ENCODE measurements around the gene TYW5. TPM values are rescaled to one million over a fixed set of nuclear protein-coding genes. Genes with fewer than 3 reads are reported as not detected.
A peak's percentile ranks its signal among the peaks of the same experiment; 100 is the strongest.

TYW5 gene
- total RNA-seq = 10 to 100 TPM in 2 of 5 donors, 1 to 10 TPM in 3; 7.9 to 13.1 (median 9.4) TPM
- 11.3 TPM for total RNA-seq (2013)
- total RNA-seq = 18.9 to 53.0 (median 33.3) reads per million in 29 experiments

GRCh38 chr2:199955339-199956061 is at the start of gene TYW5, which contains the start of gene MAIP1:
Gene TYW5 (minus strand): TSS chr2:199955491. CDS start chr2:199955470, 21 bp downstream.
Gene MAIP1 (plus strand): TSS chr2:199955582. CDS start chr2:199955799, 217 bp downstream.
- WGBS (ENCODE audit: insufficient coverage) = under 1% methylated on average over 64 of the region's 64 CpGs
- Mint-ChIP-seq H3K27ac (peak within 1 kb of the TSS; percentile 90 to 95), H3K9me3 (no peaks in the 10 kb centered on the region), H3K4me3 (peak within 1 kb of the TSS; percentile 97 to 99 (median 98)), H3K27me3 (no peaks in the 10 kb centered on the region), H3K36me3 (peaks cover 12% of the 10 kb centered on the region), H3K4me1 (peaks cover 45 to 66% (median 62%) of the 10 kb centered on the region in 3 donors)
- Histone ChIP-seq H3K4me1 (ENCODE audit: control insufficient read depth in 1 of 2, extremely low read depth in 1 of 2, insufficient read depth in 2 of 2, low read length in 2 of 2) (peaks cover 22 to 28% of the 10 kb centered on the region in 2 experiments), H3K27me3 (replicated peaks in 1 of 2; ENCODE audit: control insufficient read depth in 2 of 2, extremely low read depth in 1 of 2, insufficient read depth in 2 of 2, low read length in 1 of 2) (no peaks in the 10 kb centered on the region), H3K27ac (ENCODE audit: low read length) (peak within 1 kb of the TSS; percentile 65), H3K9me3 (no peaks in the 10 kb centered on the region), H3K4me3 (ENCODE audit: control insufficient read depth in 1 of 2, extremely low read depth in 1 of 2, low read length in 1 of 2) (peak within 1 kb of the TSS; percentile 81 to 98), H3K36me3 (ENCODE audit: control insufficient read depth in 2 of 2, extremely low read depth in 1 of 2, insufficient read depth in 1 of 2, low read length in 1 of 2) (peaks cover 0 to 21% of the 10 kb centered on the region in 2 donors)
- POLR2A ChIA-PET = no interaction called here
- ATAC-seq (replicated peaks in 1 of 4) (peak; percentile 90 to 92 (median 90)), DNase-seq (peak; percentile 49 to 84 (median 73))
- CTCF ChIA-PET = no interaction called here

GRCh38 chr2:200003444-200003843 is 48.2 kb upstream of the TYW5 start:
- no peaks in the 10 kb centered on the region for H3K4me1 Mint-ChIP-seq
- H3K27ac Mint-ChIP-seq = no peak overlapping the region
- Histone ChIP-seq H3K27ac (ENCODE audit: low read length) (no peak overlapping the region), H3K4me1 (ENCODE audit: control insufficient read depth in 1 of 2, extremely low read depth in 1 of 2, insufficient read depth in 2 of 2, low read length in 2 of 2) (no peaks in the 10 kb centered on the region), H3K36me3 (ENCODE audit: control insufficient read depth in 2 of 2, extremely low read depth in 1 of 2, insufficient read depth in 1 of 2, low read length in 1 of 2) (no peaks in the 10 kb centered on the region), H3K27me3 (replicated peaks in 1 of 2; ENCODE audit: control insufficient read depth in 2 of 2, extremely low read depth in 1 of 2, insufficient read depth in 2 of 2, low read length in 1 of 2) (peaks cover 0 to 2% of the 10 kb centered on the region in 2 experiments), H3K9me3 (peaks cover 2% of the 10 kb centered on the region), H3K4me3 (ENCODE audit: control insufficient read depth in 1 of 2, extremely low read depth in 1 of 2, low read length in 1 of 2) (no peak overlapping the region)
- H3K9me3 Mint-ChIP-seq = peaks cover 0 to 9% (median 2%) of the 10 kb centered on the region in 3 donors
- H3K27me3 Mint-ChIP-seq = peaks cover 0 to 4% of the 10 kb centered on the region in 2 donors
- H3K36me3 Mint-ChIP-seq = no peaks in the 10 kb centered on the region
- ChIA-PET CTCF (no interaction called here), POLR2A (no interaction called here)
- H3K4me3 Mint-ChIP-seq = no peak overlapping the region
- WGBS (ENCODE audit: insufficient coverage) = no CpG with 5 or more reads among the region's 1 CpG
- DNase-seq (no peak), ATAC-seq (replicated peaks in 1 of 4) (no peak)

GRCh38 chr2:200000444-200001163 is 45.3 kb upstream of the TYW5 start:
- Mint-ChIP-seq H3K4me3 (no peak overlapping the region), H3K27me3 (peaks cover 0 to 4% of the 10 kb centered on the region in 2 donors), H3K9me3 (peaks cover 0 to 4% (median 0%) of the 10 kb centered on the region in 3 donors), H3K4me1 (no peaks in the 10 kb centered on the region), H3K27ac (no peak overlapping the region), H3K36me3 (no peaks in the 10 kb centered on the region)
- no peak for DNase-seq
- Histone ChIP-seq H3K4me1 (ENCODE audit: control insufficient read depth in 1 of 2, extremely low read depth in 1 of 2, insufficient read depth in 2 of 2, low read length in 2 of 2) (no peaks in the 10 kb centered on the region), H3K9me3 (no peaks in the 10 kb centered on the region), H3K27ac (ENCODE audit: low read length) (no peak overlapping the region), H3K27me3 (replicated peaks in 1 of 2; ENCODE audit: control insufficient read depth in 2 of 2, extremely low read depth in 1 of 2, insufficient read depth in 2 of 2, low read length in 1 of 2) (peaks cover 0 to 2% of the 10 kb centered on the region in 2 experiments), H3K4me3 (ENCODE audit: control insufficient read depth in 1 of 2, extremely low read depth in 1 of 2, low read length in 1 of 2) (no peak overlapping the region), H3K36me3 (ENCODE audit: control insufficient read depth in 2 of 2, extremely low read depth in 1 of 2, insufficient read depth in 1 of 2, low read length in 1 of 2) (no peaks in the 10 kb centered on the region)
- CTCF ChIA-PET = interaction anchor here in 1 of 2 donors (0.6 kb wide), 1 partner anchor 104 kb away, joined by 3 read pairs; no protein-coding TSS in a partner anchor
- WGBS (ENCODE audit: insufficient coverage) = no CpG with 5 or more reads among the region's 2 CpGs
- no peak for ATAC-seq (replicated peaks in 1 of 4)
- POLR2A ChIA-PET = no interaction called here

GRCh38 chr2:199999166-199999565 is 43.9 kb upstream of the TYW5 start:
- H3K9me3 ChIP-seq = no peaks in the 10 kb centered on the region
- H3K27me3 ChIP-seq (replicated peaks in 1 of 2; ENCODE audit: control insufficient read depth in 2 of 2, extremely low read depth in 1 of 2, insufficient read depth in 2 of 2, low read length in 1 of 2) = peaks cover 0 to 2% of the 10 kb centered on the region in 2 experiments
- WGBS (ENCODE audit: insufficient coverage) = 80% methylated on average over 2 of the region's 4 CpGs
- ChIA-PET CTCF (no interaction called here), POLR2A (no interaction called here)
- H3K4me1 ChIP-seq (ENCODE audit: control insufficient read depth in 1 of 2, extremely low read depth in 1 of 2, insufficient read depth in 2 of 2, low read length in 2 of 2) = no peaks in the 10 kb centered on the region
- no peak for DNase-seq
- Mint-ChIP-seq H3K36me3 (no peaks in the 10 kb centered on the region), H3K4me1 (no peaks in the 10 kb centered on the region), H3K27me3 (peaks cover 0 to 4% of the 10 kb centered on the region in 2 donors), H3K27ac (no peak overlapping the region), H3K9me3 (no peaks in the 10 kb centered on the region), H3K4me3 (no peak overlapping the region)
- no peak for ATAC-seq (replicated peaks in 1 of 4)
- no peak overlapping the region for H3K4me3 ChIP-seq (ENCODE audit: control insufficient read depth in 1 of 2, extremely low read depth in 1 of 2, low read length in 1 of 2)
- H3K36me3 ChIP-seq (ENCODE audit: control insufficient read depth in 2 of 2, extremely low read depth in 1 of 2, insufficient read depth in 1 of 2, low read length in 1 of 2) = no peaks in the 10 kb centered on the region
- no peak overlapping the region for H3K27ac ChIP-seq (ENCODE audit: low read length)

GRCh38 chr2:199997296-199997695 is 42.0 kb upstream of the TYW5 start:
- H3K27ac Mint-ChIP-seq = no peak overlapping the region
- CTCF ChIA-PET = no interaction called here
- Histone ChIP-seq H3K4me3 (ENCODE audit: control insufficient read depth in 1 of 2, extremely low read depth in 1 of 2, low read length in 1 of 2) (no peak overlapping the region), H3K27ac (ENCODE audit: low read length) (no peak overlapping the region), H3K9me3 (no peaks in the 10 kb centered on the region), H3K36me3 (ENCODE audit: control insufficient read depth in 2 of 2, extremely low read depth in 1 of 2, insufficient read depth in 1 of 2, low read length in 1 of 2) (no peaks in the 10 kb centered on the region), H3K27me3 (replicated peaks in 1 of 2; ENCODE audit: control insufficient read depth in 2 of 2, extremely low read depth in 1 of 2, insufficient read depth in 2 of 2, low read length in 1 of 2) (peaks cover 0 to 2% of the 10 kb centered on the region in 2 experiments), H3K4me1 (ENCODE audit: control insufficient read depth in 1 of 2, extremely low read depth in 1 of 2, insufficient read depth in 2 of 2, low read length in 2 of 2) (no peaks in the 10 kb centered on the region)
- no peak for ATAC-seq (replicated peaks in 1 of 4)
- no peaks in the 10 kb centered on the region for H3K9me3 Mint-ChIP-seq
- 83% methylated on average over 3 of the region's 3 CpGs for WGBS (ENCODE audit: insufficient coverage)
- H3K4me3 Mint-ChIP-seq = no peak overlapping the region
- peaks cover 0 to 3% of the 10 kb centered on the region in 2 donors for H3K27me3 Mint-ChIP-seq
- H3K36me3 Mint-ChIP-seq = no peaks in the 10 kb centered on the region
- DNase-seq = no peak
- POLR2A ChIA-PET = interaction anchor here in 1 of 2 donors (0.7 kb wide), 1 partner anchor 26 kb away, joined by 4 read pairs; no protein-coding TSS in a partner anchor
- H3K4me1 Mint-ChIP-seq = no peaks in the 10 kb centered on the region

DNA sequence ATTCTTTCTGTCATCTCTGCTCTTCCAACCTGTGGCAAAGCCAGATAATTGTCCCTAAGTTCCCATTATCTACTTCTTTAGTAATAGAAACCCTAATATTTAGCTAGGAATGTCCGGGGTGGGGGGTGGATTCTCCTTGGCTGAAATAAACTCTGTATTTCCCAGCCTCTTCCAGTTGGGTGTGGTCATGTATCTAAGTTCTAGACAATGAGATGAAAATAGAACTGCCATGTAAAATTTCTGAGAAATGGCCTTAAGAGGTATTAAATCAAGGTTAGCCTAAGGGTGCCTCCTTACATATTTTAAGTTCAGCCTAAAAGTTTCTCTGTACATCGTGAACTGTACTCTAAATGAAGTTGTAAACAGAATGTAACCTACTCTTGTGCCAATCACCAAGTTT is 39.6 kb upstream of the TYW5 start:
- H3K36me3 ChIP-seq (ENCODE audit: control insufficient read depth in 2 of 2, extremely low read depth in 1 of 2, insufficient read depth in 1 of 2, low read length in 1 of 2) = no peaks in the 10 kb centered on the region
- no peaks in the 10 kb centered on the region for H3K36me3 Mint-ChIP-seq
- no peak for DNase-seq
- H3K9me3 Mint-ChIP-seq = no peaks in the 10 kb centered on the region
- H3K27ac ChIP-seq (ENCODE audit: low read length) = no peak overlapping the region
- no peaks in the 10 kb centered on the region for H3K4me1 ChIP-seq (ENCODE audit: control insufficient read depth in 1 of 2, extremely low read depth in 1 of 2, insufficient read depth in 2 of 2, low read length in 2 of 2)
- no peaks in the 10 kb centered on the region for H3K9me3 ChIP-seq
- H3K4me3 Mint-ChIP-seq = no peak overlapping the region
- ATAC-seq (replicated peaks in 1 of 4) = no peak
- H3K27ac Mint-ChIP-seq = no peak overlapping the region
- H3K27me3 Mint-ChIP-seq = no peaks in the 10 kb centered on the region
- POLR2A ChIA-PET = interaction anchor here in 1 of 2 donors (0.5 kb wide), 1 partner anchor 802 kb away, joined by 3 read pairs; no protein-coding TSS in a partner anchor
- CTCF ChIA-PET = no interaction called here
- WGBS (ENCODE audit: insufficient coverage) = no CpG with 5 or more reads among the region's 2 CpGs
- H3K4me3 ChIP-seq (ENCODE audit: control insufficient read depth in 1 of 2, extremely low read depth in 1 of 2, low read length in 1 of 2) = no peak overlapping the region
- no peaks in the 10 kb centered on the region for H3K27me3 ChIP-seq (replicated peaks in 1 of 2; ENCODE audit: control insufficient read depth in 2 of 2, extremely low read depth in 1 of 2, insufficient read depth in 2 of 2, low read length in 1 of 2)
- no peaks in the 10 kb centered on the region for H3K4me1 Mint-ChIP-seq

All from T-cell (primary cell).